HEK293 (cell line): ENCODE measurements around the gene FAM120B.

ENCODE experiments used
- CTCF ChIA-PET: fragments of 350-600 bp; formaldehyde crosslinking; extraction: SDS; loops from one replicate; lab custom pipeline; 2021; ENCODE audit warnings: antibody characterized with exemption; lab: Yijun Ruan, JAX
- POLR2A ChIA-PET: fragments of 300-600 bp; formaldehyde crosslinking; extraction: SDS; loops from one replicate; lab custom pipeline; 2020; ENCODE audit warnings: antibody characterized with exemption, inconsistent platforms; lab: Yijun Ruan, JAX
- H3K27ac ChIP-seq: fragments of 200-500 bp; sonication (Bioruptor generic); 2 replicates; pipeline ENCODE4 v1.5.1; 2014; ENCODE audit warnings: low read depth, low read length, control low read depth, inconsistent platforms; ENCODE audit errors: extremely low read depth
- H3K36me3 ChIP-seq, 2 experiments: fragments of 200-500 bp in 1 of 2; sonication (Bioruptor generic) in 1 of 2; 1 replicate in 1 of 2; 2 replicates in 1 of 2; pipeline ENCODE4 v1.5.1; 2014 to 2017; ENCODE audit warnings: inconsistent platforms in 2 of 2, low read length in 2 of 2; ENCODE audit not compliant: control insufficient read depth in 2 of 2, insufficient read depth in 1 of 2
- H3K4me1 ChIP-seq: fragments of 200-500 bp; sonication (Bioruptor generic); 2 replicates; pipeline ENCODE4 v1.5.1; 2014; ENCODE audit warnings: mild to moderate bottlenecking, low read length, inconsistent platforms; ENCODE audit not compliant: control insufficient read depth, insufficient read depth
- H3K4me3 ChIP-seq: 2 replicates; pipeline ENCODE4 v1.5.1; 2011; ENCODE audit warnings: low read depth, mild to moderate bottlenecking, control low read depth, low read length, moderate library complexity
- H3K9me3 ChIP-seq: fragments of 200-500 bp; sonication (Bioruptor generic); 2 replicates; pipeline ENCODE4 v1.5.1; 2014; ENCODE audit warnings: low read depth, low read length, inconsistent platforms; ENCODE audit not compliant: control insufficient read depth, insufficient read depth
- HOXC10 ChIP-seq: sonication (generic); formaldehyde crosslinking; IDR thresholded peaks from 2 replicates; pipeline ENCODE4 v1.8.1; 2023; ENCODE audit warnings: mild to moderate bottlenecking, missing genetic modification reagents
- KLF17 ChIP-seq: fragments of 450-650 bp; formaldehyde crosslinking; IDR thresholded peaks from 2 replicates; pipeline ENCODE4 v1.5.1; 2016; ENCODE audit warnings: missing biosample characterization, missing genetic modification characterization
- KLF9 ChIP-seq: fragments of 450-650 bp; formaldehyde crosslinking; IDR thresholded peaks from 2 replicates; pipeline ENCODE4 v1.5.1; 2016; ENCODE audit warnings: missing biosample characterization, missing genetic modification characterization, low read depth
- SETDB1 ChIP-seq: IDR thresholded peaks from one replicate; pipeline ENCODE4 v1.6.1; 2017; ENCODE audit warnings: mild to moderate bottlenecking, low read length, moderate library complexity, mixed read lengths; ENCODE audit not compliant: insufficient read length
- ZBTB48 ChIP-seq: fragments of 450-650 bp; formaldehyde crosslinking; IDR thresholded peaks from 2 replicates; pipeline ENCODE4 v1.5.1; 2016; ENCODE audit warnings: missing biosample characterization, missing genetic modification characterization
- ZBTB8A ChIP-seq: fragments of 450-650 bp; formaldehyde crosslinking; IDR thresholded peaks from 2 replicates; pipeline ENCODE4 v1.5.1; 2016; ENCODE audit warnings: missing biosample characterization, missing genetic modification characterization
- ZFP69B ChIP-seq: fragments of 450-650 bp; formaldehyde crosslinking; IDR thresholded peaks from 2 replicates; pipeline ENCODE4 v1.5.1; 2016; ENCODE audit warnings: missing biosample characterization, missing genetic modification characterization
- ZNF114 ChIP-seq: fragments of 450-650 bp; formaldehyde crosslinking; IDR thresholded peaks from 2 replicates; pipeline ENCODE4 v1.5.0; 2017; ENCODE audit warnings: missing biosample characterization, missing genetic modification characterization
- ZNF140 ChIP-seq: fragments of 450-650 bp; formaldehyde crosslinking; IDR thresholded peaks from 2 replicates; pipeline ENCODE4 v1.5.1; 2016; ENCODE audit warnings: missing biosample characterization, missing genetic modification characterization
- ZNF146 ChIP-seq: fragments of 450-650 bp; formaldehyde crosslinking; IDR thresholded peaks from 2 replicates; pipeline ENCODE4 v1.5.1; 2016; ENCODE audit warnings: missing biosample characterization, missing genetic modification characterization
- ZNF148 ChIP-seq: fragments of 450-650 bp; formaldehyde crosslinking; IDR thresholded peaks from 2 replicates; pipeline ENCODE4 v1.5.0; 2017; ENCODE audit warnings: missing biosample characterization, missing genetic modification characterization, borderline replicate concordance
- ZNF155 ChIP-seq: fragments of 450-650 bp; formaldehyde crosslinking; IDR thresholded peaks from 2 replicates; pipeline ENCODE4 v1.5.1; 2016; ENCODE audit warnings: missing biosample characterization, missing genetic modification characterization
- ZNF157 ChIP-seq: fragments of 450-650 bp; formaldehyde crosslinking; IDR thresholded peaks from 2 replicates; pipeline ENCODE4 v1.5.1; 2016; ENCODE audit warnings: missing biosample characterization, missing genetic modification characterization
- ZNF23 ChIP-seq: fragments of 450-650 bp; formaldehyde crosslinking; IDR thresholded peaks from 2 replicates; pipeline ENCODE4 v1.5.1; 2016; ENCODE audit warnings: missing biosample characterization, missing genetic modification characterization, borderline replicate concordance
- ZNF529 ChIP-seq: fragments of 450-650 bp; formaldehyde crosslinking; IDR thresholded peaks from 2 replicates; pipeline ENCODE4 v1.5.1; 2017; ENCODE audit warnings: missing genetic modification characterization, missing biosample characterization; ENCODE audit not compliant: insufficient replicate concordance
- ZNF785 ChIP-seq: fragments of 450-650 bp; formaldehyde crosslinking; IDR thresholded peaks from 2 replicates; pipeline ENCODE4 v1.5.1; 2016; ENCODE audit warnings: missing biosample characterization, missing genetic modification characterization
- TF ChIP-seq, protein P1 (sequence below): fragments of 450-650 bp; formaldehyde crosslinking; IDR thresholded peaks from 2 replicates; pipeline ENCODE4 v1.5.1; 2017; ENCODE audit warnings: missing biosample characterization, missing genetic modification characterization
- TF ChIP-seq, protein P2 (sequence below): fragments of 450-650 bp; formaldehyde crosslinking; optimal IDR thresholded peaks from 2 replicates; pipeline ENCODE3; 2016; ENCODE audit warnings: missing biosample characterization, mild to moderate bottlenecking, missing genetic modification characterization
- TF ChIP-seq, protein P3 (sequence below): fragments of 450-650 bp; formaldehyde crosslinking; IDR thresholded peaks from 2 replicates; pipeline ENCODE4 v1.5.1; 2016; ENCODE audit warnings: missing biosample characterization, missing genetic modification characterization

The FAM120B gene

GRCh38 chr6:170439366-170440361 lies 133.1 kb downstream of the FAM120B start (continued):
- TF ChIP-seq, protein P1, sequence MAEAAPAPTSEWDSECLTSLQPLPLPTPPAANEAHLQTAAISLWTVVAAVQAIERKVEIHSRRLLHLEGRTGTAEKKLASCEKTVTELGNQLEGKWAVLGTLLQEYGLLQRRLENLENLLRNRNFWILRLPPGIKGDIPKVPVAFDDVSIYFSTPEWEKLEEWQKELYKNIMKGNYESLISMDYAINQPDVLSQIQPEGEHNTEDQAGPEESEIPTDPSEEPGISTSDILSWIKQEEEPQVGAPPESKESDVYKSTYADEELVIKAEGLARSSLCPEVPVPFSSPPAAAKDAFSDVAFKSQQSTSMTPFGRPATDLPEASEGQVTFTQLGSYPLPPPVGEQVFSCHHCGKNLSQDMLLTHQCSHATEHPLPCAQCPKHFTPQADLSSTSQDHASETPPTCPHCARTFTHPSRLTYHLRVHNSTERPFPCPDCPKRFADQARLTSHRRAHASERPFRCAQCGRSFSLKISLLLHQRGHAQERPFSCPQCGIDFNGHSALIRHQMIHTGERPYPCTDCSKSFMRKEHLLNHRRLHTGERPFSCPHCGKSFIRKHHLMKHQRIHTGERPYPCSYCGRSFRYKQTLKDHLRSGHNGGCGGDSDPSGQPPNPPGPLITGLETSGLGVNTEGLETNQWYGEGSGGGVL (tag by site-specific recombination) = no peak
- no peak for TF ChIP-seq ZNF785
- TF ChIP-seq ZFP69B (tag by site-specific recombination) = no peak

GRCh38 chr6:170440437-170440836 lies 133.9 kb downstream of the FAM120B start:
- Histone ChIP-seq H3K4me3 (no peak overlapping the region), H3K36me3 (no peaks in the 10 kb centered on the region), H3K4me1 (peaks cover 4% of the 10 kb centered on the region; the same call in 1 of the 2 replicates), H3K27ac (no peak overlapping the region), H3K9me3 (no peaks in the 10 kb centered on the region)
- POLR2A ChIA-PET = no interaction called here
- no peak for TF ChIP-seq ZNF148 (tag by site-specific recombination)
- TF ChIP-seq ZBTB48 (tag by site-specific recombination) = no peak
- TF ChIP-seq ZNF114 (tag by site-specific recombination) = no peak
- no peak for TF ChIP-seq ZNF140
- TF ChIP-seq KLF17 (tag by site-specific recombination) = no peak
- no peak for TF ChIP-seq KLF9 (tag by site-specific recombination)
- no peak for TF ChIP-seq ZNF146 (tag by site-specific recombination)
- TF ChIP-seq ZBTB8A = no peak
- no peak for TF ChIP-seq ZNF157
- TF ChIP-seq HOXC10 = no peak
- no peak for TF ChIP-seq ZNF155
- TF ChIP-seq, protein P2, sequence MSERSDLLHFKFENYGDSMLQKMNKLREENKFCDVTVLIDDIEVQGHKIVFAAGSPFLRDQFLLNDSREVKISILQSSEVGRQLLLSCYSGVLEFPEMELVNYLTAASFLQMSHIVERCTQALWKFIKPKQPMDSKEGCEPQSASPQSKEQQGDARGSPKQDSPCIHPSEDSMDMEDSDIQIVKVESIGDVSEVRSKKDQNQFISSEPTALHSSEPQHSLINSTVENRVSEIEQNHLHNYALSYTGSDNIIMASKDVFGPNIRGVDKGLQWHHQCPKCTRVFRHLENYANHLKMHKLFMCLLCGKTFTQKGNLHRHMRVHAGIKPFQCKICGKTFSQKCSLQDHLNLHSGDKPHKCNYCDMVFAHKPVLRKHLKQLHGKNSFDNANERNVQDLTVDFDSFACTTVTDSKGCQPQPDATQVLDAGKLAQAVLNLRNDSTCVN (tag by site-specific recombination) = no peak
- no peak for TF ChIP-seq ZNF23 (tag by site-specific recombination)
- TF ChIP-seq SETDB1 = no peak
- TF ChIP-seq, protein P3, sequence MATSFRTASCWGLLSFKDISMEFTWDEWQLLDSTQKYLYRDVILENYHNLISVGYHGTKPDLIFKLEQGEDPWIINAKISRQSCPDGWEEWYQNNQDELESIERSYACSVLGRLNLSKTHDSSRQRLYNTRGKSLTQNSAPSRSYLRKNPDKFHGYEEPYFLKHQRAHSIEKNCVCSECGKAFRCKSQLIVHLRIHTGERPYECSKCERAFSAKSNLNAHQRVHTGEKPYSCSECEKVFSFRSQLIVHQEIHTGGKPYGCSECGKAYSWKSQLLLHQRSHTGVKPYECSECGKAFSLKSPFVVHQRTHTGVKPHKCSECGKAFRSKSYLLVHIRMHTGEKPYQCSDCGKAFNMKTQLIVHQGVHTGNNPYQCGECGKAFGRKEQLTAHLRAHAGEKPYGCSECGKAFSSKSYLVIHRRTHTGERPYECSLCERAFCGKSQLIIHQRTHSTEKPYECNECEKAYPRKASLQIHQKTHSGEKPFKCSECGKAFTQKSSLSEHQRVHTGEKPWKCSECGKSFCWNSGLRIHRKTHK = no peak
- no peak for TF ChIP-seq ZNF529 (tag by site-specific recombination)
- CTCF ChIA-PET = interaction anchor here (0.6 to 0.8 kb wide), 2 partner anchors 17 to 57 kb away, joined by 3 read pairs; no protein-coding TSS in a partner anchor
